Stimulated activated CD8-positive, alpha-beta memory T cell treated with anti-CD3 and anti-CD28 coated beads, Interleukin-15, amount 100 ng/mL, for 48 hours (primary cell): ENCODE data around the gene TFAP2A.

Experiments
- DNase-seq, 2 donors: peaks; one replicate each; pipeline ENCODE4 v3.0.0-alpha.2; 2020; ENCODE audit warnings: low read depth in 2 of 2

The TFAP2A gene

DNA sequence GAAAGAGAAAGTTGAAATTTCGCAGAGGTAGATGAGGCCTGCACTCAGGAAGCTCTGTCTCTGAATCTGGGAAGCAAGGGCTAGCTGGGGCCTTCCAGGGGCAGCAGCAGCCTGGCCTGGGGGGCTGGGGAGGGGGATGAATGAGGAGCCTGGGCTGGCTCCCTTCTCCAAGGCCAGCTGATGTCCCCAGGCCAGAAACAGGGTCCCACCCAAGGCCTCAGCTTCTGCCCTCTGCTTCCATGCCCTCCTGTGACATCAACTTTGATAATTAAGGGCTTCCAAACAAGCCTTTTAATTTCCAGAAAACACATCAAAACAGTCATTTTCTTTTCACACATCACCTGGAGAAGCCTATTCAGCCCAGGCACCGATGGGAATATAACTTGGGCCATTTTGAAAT lies 15.4 kb downstream of the TFAP2A start:
- no peak for DNase-seq

DNA sequence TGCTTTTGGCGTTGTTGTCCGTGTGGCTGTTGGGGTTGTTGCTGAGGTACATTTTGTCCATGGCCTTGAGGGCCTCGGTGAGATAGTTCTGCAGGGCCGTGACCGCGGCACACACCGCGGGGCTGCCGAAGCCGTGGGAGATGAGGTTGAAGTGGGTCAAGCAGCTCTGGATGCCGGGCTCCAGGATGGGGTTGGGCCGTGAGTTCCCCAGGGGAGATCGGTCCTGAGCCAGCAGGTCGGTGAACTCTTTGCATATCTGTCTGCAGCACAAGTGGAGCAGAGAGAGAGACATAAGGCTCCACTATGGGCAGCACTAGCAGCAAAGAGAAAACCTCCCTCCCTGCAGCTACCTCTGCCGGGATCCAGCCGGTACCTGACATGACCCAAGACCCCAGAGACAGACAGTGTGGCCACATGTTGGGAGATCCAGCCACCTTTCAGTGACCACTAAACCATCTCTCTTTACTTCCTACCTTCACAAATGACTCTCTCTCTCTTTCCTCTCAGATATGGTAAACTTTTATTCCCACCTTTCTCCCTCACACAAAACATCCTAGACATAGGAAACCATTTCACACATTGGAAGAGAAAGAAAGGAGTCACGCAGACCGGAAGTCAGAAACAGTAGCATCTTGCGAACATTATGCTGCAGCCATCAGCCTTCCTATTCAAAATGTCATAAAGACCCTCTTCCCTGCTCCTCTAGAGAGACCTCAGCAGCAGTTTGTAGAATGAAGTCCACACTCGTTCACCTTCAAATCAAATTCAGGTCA lies 16.2 kb downstream of the TFAP2A start:
- no peak for DNase-seq

- no peak for DNase-seq
Observed at GRCh38 chr6:10397756-10398445, 17.0 kb downstream of the TFAP2A start.

DNA sequence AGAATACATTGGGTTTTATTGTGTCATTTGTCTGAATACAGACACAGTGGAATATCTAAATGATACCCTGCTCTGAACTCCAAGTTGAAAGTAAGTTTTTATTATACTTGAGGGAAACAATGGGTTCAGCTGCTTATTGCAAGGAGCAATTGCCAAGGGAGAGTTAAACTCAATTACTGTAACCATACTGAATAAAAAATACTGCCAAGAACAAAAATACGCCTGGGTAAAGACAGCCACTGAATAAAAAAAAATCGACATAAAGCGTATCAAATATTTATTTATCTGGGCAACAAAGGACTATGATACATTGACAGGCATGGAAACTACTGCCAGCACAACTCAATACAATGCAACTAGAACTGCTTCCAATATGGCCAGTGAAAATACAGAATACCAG lies 18.1 kb downstream of the TFAP2A start:
- no peak for DNase-seq

GRCh38 chr6:10395704-10396546 lies 18.9 kb downstream of the TFAP2A start:
- no peak for DNase-seq

DNA sequence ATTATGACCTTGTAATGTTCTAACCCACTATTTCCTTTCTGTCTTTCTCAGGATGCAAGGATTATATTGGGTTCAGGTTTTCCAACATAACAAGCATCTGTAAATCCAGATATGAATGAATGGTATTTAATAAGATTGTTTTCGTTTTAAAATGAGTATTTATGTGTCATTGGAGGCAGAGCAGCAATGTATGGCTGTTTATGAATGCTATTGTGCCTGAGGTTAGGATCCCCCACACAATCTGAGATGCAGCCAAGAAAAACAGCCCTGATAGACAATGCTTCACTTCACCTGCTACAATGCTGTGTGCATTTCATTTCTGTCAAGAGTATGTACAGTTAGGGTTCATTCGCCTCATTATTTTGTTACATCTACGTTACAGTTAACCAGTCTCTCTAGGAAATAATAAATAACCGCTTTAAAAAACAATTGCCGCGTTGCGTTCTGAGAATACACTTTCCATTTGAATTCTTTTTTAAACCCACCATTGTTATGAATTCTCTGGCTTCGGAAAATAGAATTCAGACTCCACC lies 19.6 kb downstream of the TFAP2A start:
- no peak for DNase-seq

- no peak for DNase-seq
Observed at GRCh38 chr6:10393544-10394225, 21.2 kb downstream of the TFAP2A start.

DNA sequence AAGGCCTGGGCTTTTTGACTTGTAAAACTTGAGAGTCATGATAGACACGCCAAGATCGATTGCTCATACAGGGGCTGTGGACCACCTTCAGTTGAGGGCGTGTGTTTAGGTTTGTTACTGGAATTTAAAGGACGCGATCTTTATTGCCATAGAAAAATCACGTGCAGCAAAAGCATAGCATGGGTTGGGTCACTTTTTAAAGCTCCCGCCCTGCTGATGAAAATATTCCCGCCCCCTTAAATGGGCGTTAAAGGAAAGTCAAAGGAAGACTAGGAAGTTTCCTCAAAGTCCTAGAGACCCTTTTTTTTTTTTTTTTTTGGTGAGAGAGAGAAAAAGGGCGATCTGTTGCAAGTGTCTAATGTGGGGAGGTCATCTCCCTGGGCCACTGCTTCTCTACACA lies 23.1 kb downstream of the TFAP2A start:
- DNase-seq: no peak

DNA sequence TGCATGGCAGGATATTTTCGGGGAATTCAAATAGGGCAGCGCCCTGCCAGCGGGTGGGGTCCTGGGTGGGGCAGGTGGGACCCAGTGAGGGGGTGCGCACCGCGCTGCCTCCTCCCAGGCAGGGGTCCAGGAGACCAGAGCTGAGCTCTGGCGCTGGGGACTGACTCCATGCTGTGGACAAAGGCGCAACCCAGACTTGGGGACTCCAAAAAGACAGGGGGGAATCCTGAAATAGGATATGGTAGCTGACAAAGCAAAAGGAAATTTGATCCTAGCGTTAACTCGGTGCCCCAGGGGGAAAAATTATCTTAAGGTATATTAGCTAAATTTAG lies 23.6 kb downstream of the TFAP2A start:
- no peak for DNase-seq

- no peak for DNase-seq
Observed at GRCh38 chr6:10390495-10391298, 24.2 kb downstream of the TFAP2A start.

GRCh38 chr6:10389739-10390494 lies 25.0 kb downstream of the TFAP2A start:
- DNase-seq: no peak

- no peak for DNase-seq
Observed at GRCh38 chr6:10386756-10387654, 27.9 kb downstream of the TFAP2A start.

- no peak for DNase-seq
Observed at GRCh38 chr6:10386220-10386619, 28.7 kb downstream of the TFAP2A start.

- no peak for DNase-seq
Observed at GRCh38 chr6:10385524-10386132, 29.2 kb downstream of the TFAP2A start.

- no peak for DNase-seq
Observed at GRCh38 chr6:10384610-10385523, 30.0 kb downstream of the TFAP2A start.

- no peak for DNase-seq
Observed at GRCh38 chr6:10384091-10384609, 30.7 kb downstream of the TFAP2A start.

GRCh38 chr6:10383331-10384090 lies 31.4 kb downstream of the TFAP2A start:
- no peak for DNase-seq
